Fibroblast of villous mesenchyme (primary cell): ENCODE results near the gene TOR4A. TPM values are rescaled to one million over a fixed set of nuclear protein-coding genes. Genes with fewer than 3 reads are reported as not detected.
A peak's percentile ranks its signal among the peaks of the same experiment; 100 is the strongest.
"Not testable (repeated sequence)": the region's sequence is repeated elsewhere in the genome, so short reads cannot be mapped to it uniquely, and the experiment has no call there.

Experiments used
- DNase-seq: peaks from one replicate; pipeline ENCODE4 v3.0.0-alpha.2; 2010; ENCODE audit warnings: low read depth
- H3K4me3 ChIP-seq: 2 replicates; pipeline ENCODE4 v1.5.1; 2011; ENCODE audit warnings: low read depth, mild to moderate bottlenecking, low read length
- total RNA-seq: library from RNA; depleted of rRNA; stranded (reverse); fragments of >200 nt; gene quantifications from 2 replicates; pipeline ENCODE4 v1.2.3, GENCODE V29; 2012
- TF ChIP-seq, protein P1 (sequence below): IDR thresholded peaks from 2 replicates; pipeline ENCODE4 v1.5.1; 2012; ENCODE audit warnings: low read depth, mild to moderate bottlenecking, low read length; ENCODE audit not compliant: insufficient read depth

TOR4A gene
- total RNA-seq, 1 donor = 42.3 TPM

- no peak for DNase-seq
- TF ChIP-seq, protein P1, sequence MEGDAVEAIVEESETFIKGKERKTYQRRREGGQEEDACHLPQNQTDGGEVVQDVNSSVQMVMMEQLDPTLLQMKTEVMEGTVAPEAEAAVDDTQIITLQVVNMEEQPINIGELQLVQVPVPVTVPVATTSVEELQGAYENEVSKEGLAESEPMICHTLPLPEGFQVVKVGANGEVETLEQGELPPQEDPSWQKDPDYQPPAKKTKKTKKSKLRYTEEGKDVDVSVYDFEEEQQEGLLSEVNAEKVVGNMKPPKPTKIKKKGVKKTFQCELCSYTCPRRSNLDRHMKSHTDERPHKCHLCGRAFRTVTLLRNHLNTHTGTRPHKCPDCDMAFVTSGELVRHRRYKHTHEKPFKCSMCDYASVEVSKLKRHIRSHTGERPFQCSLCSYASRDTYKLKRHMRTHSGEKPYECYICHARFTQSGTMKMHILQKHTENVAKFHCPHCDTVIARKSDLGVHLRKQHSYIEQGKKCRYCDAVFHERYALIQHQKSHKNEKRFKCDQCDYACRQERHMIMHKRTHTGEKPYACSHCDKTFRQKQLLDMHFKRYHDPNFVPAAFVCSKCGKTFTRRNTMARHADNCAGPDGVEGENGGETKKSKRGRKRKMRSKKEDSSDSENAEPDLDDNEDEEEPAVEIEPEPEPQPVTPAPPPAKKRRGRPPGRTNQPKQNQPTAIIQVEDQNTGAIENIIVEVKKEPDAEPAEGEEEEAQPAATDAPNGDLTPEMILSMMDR = no peak
- H3K4me3 ChIP-seq = no peak overlapping the region
Observed at GRCh38 chr9:137256856-137257255, 20.7 kb upstream of the TOR4A start.

DNA sequence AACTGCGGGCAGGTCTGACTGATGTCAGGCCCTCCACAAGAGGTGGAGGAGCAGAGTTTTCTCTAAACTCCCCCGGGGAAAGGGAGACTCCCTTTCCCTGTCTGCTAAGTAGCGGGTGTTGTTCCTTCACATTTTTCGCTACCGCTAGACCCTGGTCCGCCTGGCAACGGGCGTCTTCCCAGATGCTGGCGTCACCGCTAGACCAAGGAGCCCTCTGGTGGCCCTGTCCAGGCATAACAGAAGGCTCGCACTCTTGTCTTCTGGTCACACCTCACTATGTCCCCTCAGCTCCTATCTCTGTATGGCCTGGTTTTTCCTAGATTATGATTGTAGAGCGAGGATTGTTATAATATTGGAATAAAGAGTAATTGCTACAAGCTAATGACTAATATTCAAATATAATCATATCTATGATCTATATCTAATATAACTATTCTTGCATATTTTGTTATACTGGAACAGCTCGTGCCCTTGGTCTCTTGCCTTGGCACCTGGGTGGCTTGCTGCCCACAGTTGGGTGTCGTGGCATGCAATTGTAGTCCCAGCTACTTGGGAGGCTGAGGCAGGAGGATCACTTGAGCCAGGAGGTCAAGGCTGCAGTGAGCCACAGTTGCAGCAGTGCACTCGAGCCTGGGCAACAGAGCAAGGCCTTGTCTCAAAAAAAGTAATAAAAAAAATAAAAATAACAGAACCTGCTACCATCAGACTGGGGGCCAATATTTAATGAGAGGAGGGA, 15.2 kb upstream of the TOR4A start:
- H3K4me3 ChIP-seq = not testable (repeated sequence)
- peak; percentile 56 for DNase-seq
- TF ChIP-seq, protein P1 = peak; percentile 56

DNA sequence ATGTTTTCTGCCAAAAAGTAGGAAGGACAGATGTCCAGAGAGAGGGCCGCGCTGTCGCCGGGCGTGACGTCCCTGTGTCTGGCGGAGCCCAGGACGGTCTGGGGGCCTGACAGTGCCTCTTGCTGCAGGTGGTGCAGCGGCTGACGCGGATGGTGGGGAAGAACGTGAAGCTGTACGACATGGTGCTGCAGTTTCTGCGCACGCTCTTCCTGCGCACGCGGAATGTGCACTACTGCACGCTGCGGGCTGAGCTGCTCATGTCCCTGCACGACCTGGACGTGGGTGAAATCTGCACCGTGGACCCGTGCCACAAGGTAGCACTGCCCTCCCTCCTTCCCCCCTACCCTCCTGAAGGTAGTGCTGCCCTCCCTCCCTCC, 14.6 kb upstream of the TOR4A start:
- TF ChIP-seq, protein P1 = no peak
- DNase-seq = no peak
- no peak overlapping the region for H3K4me3 ChIP-seq

DNA sequence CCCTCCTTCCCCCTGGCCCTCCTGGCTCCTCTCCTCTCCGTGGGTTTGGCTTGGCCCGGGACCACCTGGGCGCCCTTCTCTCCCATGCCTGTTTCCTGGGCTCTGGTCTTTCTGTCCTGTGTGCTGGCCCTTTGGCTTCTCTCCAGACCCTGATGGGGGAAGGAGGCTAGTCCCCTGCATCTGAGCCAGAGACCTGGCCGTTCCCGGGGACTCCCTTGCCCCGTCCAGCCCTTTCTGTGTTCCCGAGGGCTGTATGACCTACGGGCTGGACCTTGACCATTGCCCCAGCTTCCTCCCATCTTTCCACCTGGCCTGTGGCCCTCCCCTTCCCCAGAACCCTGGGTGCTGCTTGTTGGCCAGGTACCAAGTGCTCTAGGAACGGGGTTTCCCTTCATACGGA, 14.0 kb upstream of the TOR4A start:
- H3K4me3 ChIP-seq = no peak overlapping the region
- TF ChIP-seq, protein P1 = no peak
- no peak for DNase-seq

DNA sequence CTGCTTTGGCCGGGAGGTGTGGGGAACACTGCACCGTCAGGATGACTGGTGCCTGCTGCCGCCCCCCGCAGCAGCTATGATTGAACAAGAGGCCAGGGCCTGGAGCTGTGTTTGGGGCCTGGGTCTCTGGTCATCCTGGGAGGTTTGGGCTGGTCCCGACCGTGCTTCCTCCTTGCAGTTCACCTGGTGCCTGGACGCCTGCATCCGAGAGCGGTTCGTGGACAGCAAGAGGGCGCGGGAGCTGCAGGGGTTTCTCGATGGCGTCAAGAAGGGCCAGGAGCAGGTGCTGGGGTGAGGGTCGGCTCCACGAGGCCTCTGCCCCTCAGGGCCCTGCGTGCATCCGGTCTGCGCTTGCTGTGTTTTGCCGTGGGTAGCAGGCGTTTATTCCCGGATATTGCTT, 13.5 kb upstream of the TOR4A start:
- no peak for DNase-seq
- TF ChIP-seq, protein P1 = no peak
- no peak overlapping the region for H3K4me3 ChIP-seq

GRCh38 chr9:137265496-137266161, 11.9 kb upstream of the TOR4A start:
- no peak overlapping the region for H3K4me3 ChIP-seq
- no peak for DNase-seq
- TF ChIP-seq, protein P1 = no peak
